ENCODE results near the gene SLC43A2.
A peak's percentile ranks its signal among the peaks of the same experiment; 100 is the strongest.
"Not testable (repeated sequence)": the region's sequence is repeated elsewhere in the genome, so short reads cannot be mapped to it uniquely, and the experiment has no call there.

Gene SLC43A2

GRCh38 chr17:1563786-1564613 is 64.6 kb downstream of the SLC43A2 start:
- no peaks in the 10 kb centered on the region for H3K36me3 ChIP-seq (ENCODE audit: insufficient read depth, low read length)
- H3K4me3 ChIP-seq (ENCODE audit: low read depth in 1 of 2, low read length in 2 of 2) = no peak overlapping the region
- peaks cover 24% of the 10 kb centered on the region for H3K4me1 ChIP-seq (ENCODE audit: insufficient read depth, low read length)
- no peak overlapping the region for H3K9ac ChIP-seq (ENCODE audit: low read length)
- no peak overlapping the region for H3K27ac ChIP-seq (ENCODE audit: low read depth, low read length)
- H3K27me3 ChIP-seq (ENCODE audit: control insufficient read depth in 1 of 2, insufficient read depth in 2 of 2, low read length in 2 of 2) = no peaks in the 10 kb centered on the region
- H3K9me3 ChIP-seq (ENCODE audit: low read length) = no peaks in the 10 kb centered on the region

- H3K9me3 ChIP-seq (ENCODE audit: low read length); H3K4me3 ChIP-seq (ENCODE audit: low read depth in 1 of 2, low read length in 2 of 2); H3K9ac ChIP-seq (ENCODE audit: low read length); H3K36me3 ChIP-seq (ENCODE audit: insufficient read depth, low read length); H3K27ac ChIP-seq (ENCODE audit: low read depth, low read length); H3K27me3 ChIP-seq (ENCODE audit: control insufficient read depth in 1 of 2, insufficient read depth in 2 of 2, low read length in 2 of 2): not testable (repeated sequence)
- H3K4me1 ChIP-seq (ENCODE audit: insufficient read depth, low read length) = peaks cover 26% of the 10 kb centered on the region
Measured at GRCh38 chr17:1563471-1563785, 65.2 kb downstream of the SLC43A2 start.

- Histone ChIP-seq H3K27me3 (ENCODE audit: control insufficient read depth in 1 of 2, insufficient read depth in 2 of 2, low read length in 2 of 2) (no peaks in the 10 kb centered on the region), H3K9ac (ENCODE audit: low read length) (no peak overlapping the region), H3K4me3 (ENCODE audit: low read depth in 1 of 2, low read length in 2 of 2) (peak overlapping the region; percentile 65), H3K36me3 (ENCODE audit: insufficient read depth, low read length) (no peaks in the 10 kb centered on the region), H3K9me3 (ENCODE audit: low read length) (no peaks in the 10 kb centered on the region), H3K27ac (ENCODE audit: low read depth, low read length) (peak overlapping the region; percentile 79), H3K4me1 (ENCODE audit: insufficient read depth, low read length) (peaks cover 26% of the 10 kb centered on the region)
Measured at GRCh38 chr17:1562176-1562643, 66.4 kb downstream of the SLC43A2 start.

- Histone ChIP-seq H3K36me3 (ENCODE audit: insufficient read depth, low read length) (no peaks in the 10 kb centered on the region), H3K9me3 (ENCODE audit: low read length) (no peaks in the 10 kb centered on the region), H3K4me3 (ENCODE audit: low read depth in 1 of 2, low read length in 2 of 2) (peak overlapping the region; percentile 65), H3K4me1 (ENCODE audit: insufficient read depth, low read length) (peaks cover 26% of the 10 kb centered on the region), H3K9ac (ENCODE audit: low read length) (peak overlapping the region; percentile 65), H3K27ac (ENCODE audit: low read depth, low read length) (peak overlapping the region; percentile 79), H3K27me3 (ENCODE audit: control insufficient read depth in 1 of 2, insufficient read depth in 2 of 2, low read length in 2 of 2) (no peaks in the 10 kb centered on the region)
Measured at GRCh38 chr17:1561420-1562175, 67.0 kb downstream of the SLC43A2 start.

- Histone ChIP-seq H3K4me3 (ENCODE audit: low read depth in 1 of 2, low read length in 2 of 2) (peak overlapping the region in 1 of 2 donors; percentile 65), H3K36me3 (ENCODE audit: insufficient read depth, low read length) (no peaks in the 10 kb centered on the region), H3K4me1 (ENCODE audit: insufficient read depth, low read length) (peaks cover 28% of the 10 kb centered on the region), H3K9ac (ENCODE audit: low read length) (peak overlapping the region; percentile 65), H3K27ac (ENCODE audit: low read depth, low read length) (no peak overlapping the region), H3K9me3 (ENCODE audit: low read length) (no peaks in the 10 kb centered on the region), H3K27me3 (ENCODE audit: control insufficient read depth in 1 of 2, insufficient read depth in 2 of 2, low read length in 2 of 2) (no peaks in the 10 kb centered on the region)
Measured at GRCh38 chr17:1560858-1561355, 67.7 kb downstream of the SLC43A2 start.

- H3K9ac ChIP-seq (ENCODE audit: low read length) = no peak overlapping the region
- H3K9me3 ChIP-seq (ENCODE audit: low read length) = no peaks in the 10 kb centered on the region
- H3K36me3 ChIP-seq (ENCODE audit: insufficient read depth, low read length) = no peaks in the 10 kb centered on the region
- no peaks in the 10 kb centered on the region for H3K27me3 ChIP-seq (ENCODE audit: control insufficient read depth in 1 of 2, insufficient read depth in 2 of 2, low read length in 2 of 2)
- no peak overlapping the region for H3K4me3 ChIP-seq (ENCODE audit: low read depth in 1 of 2, low read length in 2 of 2)
- peaks cover 34% of the 10 kb centered on the region for H3K4me1 ChIP-seq (ENCODE audit: insufficient read depth, low read length)
- H3K27ac ChIP-seq (ENCODE audit: low read depth, low read length) = no peak overlapping the region
Measured at GRCh38 chr17:1560101-1560857, 68.4 kb downstream of the SLC43A2 start.

GRCh38 chr17:1559047-1560043 is 69.3 kb downstream of the SLC43A2 start:
- no peaks in the 10 kb centered on the region for H3K36me3 ChIP-seq (ENCODE audit: insufficient read depth, low read length)
- no peak overlapping the region for H3K9ac ChIP-seq (ENCODE audit: low read length)
- no peaks in the 10 kb centered on the region for H3K9me3 ChIP-seq (ENCODE audit: low read length)
- H3K4me1 ChIP-seq (ENCODE audit: insufficient read depth, low read length) = peaks cover 44% of the 10 kb centered on the region
- no peak overlapping the region for H3K27ac ChIP-seq (ENCODE audit: low read depth, low read length)
- no peak overlapping the region for H3K4me3 ChIP-seq (ENCODE audit: low read depth in 1 of 2, low read length in 2 of 2)
- H3K27me3 ChIP-seq (ENCODE audit: control insufficient read depth in 1 of 2, insufficient read depth in 2 of 2, low read length in 2 of 2) = no peaks in the 10 kb centered on the region

- Histone ChIP-seq H3K4me3 (ENCODE audit: low read depth in 1 of 2, low read length in 2 of 2) (no peak overlapping the region), H3K36me3 (ENCODE audit: insufficient read depth, low read length) (no peaks in the 10 kb centered on the region), H3K27ac (ENCODE audit: low read depth, low read length) (no peak overlapping the region), H3K9me3 (ENCODE audit: low read length) (no peaks in the 10 kb centered on the region), H3K9ac (ENCODE audit: low read length) (no peak overlapping the region), H3K27me3 (ENCODE audit: control insufficient read depth in 1 of 2, insufficient read depth in 2 of 2, low read length in 2 of 2) (no peaks in the 10 kb centered on the region), H3K4me1 (ENCODE audit: insufficient read depth, low read length) (peaks cover 52% of the 10 kb centered on the region)
Measured at GRCh38 chr17:1558401-1558800, 70.2 kb downstream of the SLC43A2 start.

GRCh38 chr17:1557355-1558095 is 71.1 kb downstream of the SLC43A2 start:
- Histone ChIP-seq H3K27ac (ENCODE audit: low read depth, low read length) (no peak overlapping the region), H3K9ac (ENCODE audit: low read length) (no peak overlapping the region), H3K4me3 (ENCODE audit: low read depth in 1 of 2, low read length in 2 of 2) (no peak overlapping the region), H3K27me3 (ENCODE audit: control insufficient read depth in 1 of 2, insufficient read depth in 2 of 2, low read length in 2 of 2) (no peaks in the 10 kb centered on the region), H3K9me3 (ENCODE audit: low read length) (no peaks in the 10 kb centered on the region), H3K36me3 (ENCODE audit: insufficient read depth, low read length) (no peaks in the 10 kb centered on the region), H3K4me1 (ENCODE audit: insufficient read depth, low read length) (peaks cover 56% of the 10 kb centered on the region)
